SH-SY5Y (cell line): ENCODE results near the gene SNX3.

Source experiments
- GATA2 ChIP-seq: IDR thresholded peaks from 2 replicates; pipeline ENCODE4 v1.6.1; 2011; ENCODE audit warnings: mild to moderate bottlenecking, low read depth, low read length
- GATA3 ChIP-seq: IDR thresholded peaks from 2 replicates; pipeline ENCODE4 v1.6.1; 2011; ENCODE audit warnings: low read depth, mild to moderate bottlenecking, low read length, moderate library complexity

The SNX3 gene

GRCh38 chr6:108198761-108199498 lies 61.9 kb downstream of the SNX3 start:
- TF ChIP-seq GATA3: no peak
- TF ChIP-seq GATA2: no peak

- no peak for TF ChIP-seq GATA2
- no peak for TF ChIP-seq GATA3
Measured at GRCh38 chr6:108195209-108195608, 65.6 kb downstream of the SNX3 start.

- TF ChIP-seq GATA3 (no peak), GATA2 (no peak)
Measured at GRCh38 chr6:108194503-108194902, 66.3 kb downstream of the SNX3 start.

- TF ChIP-seq GATA3 (no peak), GATA2 (no peak)
Measured at GRCh38 chr6:108193835-108194234, 67.0 kb downstream of the SNX3 start.

- TF ChIP-seq GATA3: no peak
- no peak for TF ChIP-seq GATA2
Measured at GRCh38 chr6:108193131-108193530, 67.7 kb downstream of the SNX3 start.

- TF ChIP-seq GATA3 (no peak), GATA2 (no peak)
Measured at GRCh38 chr6:108187519-108187918, 73.3 kb downstream of the SNX3 start.

GRCh38 chr6:108186226-108186625 lies 74.6 kb downstream of the SNX3 start:
- TF ChIP-seq GATA3: no peak
- TF ChIP-seq GATA2: no peak

GRCh38 chr6:108180776-108181175 lies 80.1 kb downstream of the SNX3 start:
- TF ChIP-seq GATA2 (no peak), GATA3 (no peak)

GRCh38 chr6:108180266-108180665 lies 80.6 kb downstream of the SNX3 start:
- TF ChIP-seq GATA3 (no peak), GATA2 (no peak)

GRCh38 chr6:108179741-108180140 lies 81.1 kb downstream of the SNX3 start:
- TF ChIP-seq GATA2 (no peak), GATA3 (no peak)

GRCh38 chr6:108176281-108177089 lies 84.4 kb downstream of the SNX3 start:
- TF ChIP-seq GATA2: no peak
- no peak for TF ChIP-seq GATA3

- TF ChIP-seq GATA3: no peak
- TF ChIP-seq GATA2: no peak
Measured at GRCh38 chr6:108175592-108176279, 85.1 kb downstream of the SNX3 start.

GRCh38 chr6:108175176-108175591 lies 85.7 kb downstream of the SNX3 start:
- TF ChIP-seq GATA2: no peak
- no peak for TF ChIP-seq GATA3
